NB4 (cell line): ENCODE measurements around the gene HIBCH.
A peak's percentile ranks its signal among the peaks of the same experiment; 100 is the strongest.

ENCODE experiments used
- DNase-seq: peaks from one replicate; pipeline ENCODE4 v3.0.0; 2010; ENCODE audit warnings: low read depth
- H3K4me3 ChIP-seq: one replicate; pipeline ENCODE4 v1.5.1; 2011; ENCODE audit warnings: mild to moderate bottlenecking, low read depth, low read length, moderate library complexity
- CTCF ChIP-seq: IDR thresholded peaks from one replicate; pipeline ENCODE4 v1.5.1; 2012; ENCODE audit warnings: low read depth, low read length
- MAX ChIP-seq: IDR thresholded peaks from 2 replicates; pipeline ENCODE4 v1.6.1; 2011; ENCODE audit warnings: low read depth, low read length
- MYC ChIP-seq: IDR thresholded peaks from 2 replicates; pipeline ENCODE4 v1.6.1; 2011; ENCODE audit warnings: low read depth, low read length
- POLR2A ChIP-seq: IDR thresholded peaks from 2 replicates; pipeline ENCODE4 v1.6.1; 2011; ENCODE audit warnings: mild to moderate bottlenecking; ENCODE audit not compliant: insufficient read length; ENCODE audit errors: extremely low read depth

HIBCH gene

GRCh38 chr2:190186238-190186637 is 133.4 kb downstream of the HIBCH start:
- no peak for TF ChIP-seq MYC
- TF ChIP-seq POLR2A: no peak
- no peak for TF ChIP-seq CTCF
- TF ChIP-seq MAX: no peak
- no peak overlapping the region for H3K4me3 ChIP-seq
- DNase-seq: no peak

GRCh38 chr2:190185380-190185779 is 134.2 kb downstream of the HIBCH start:
- TF ChIP-seq CTCF: no peak
- TF ChIP-seq POLR2A: no peak
- TF ChIP-seq MYC: no peak
- TF ChIP-seq MAX: no peak
- no peak for DNase-seq
- no peak overlapping the region for H3K4me3 ChIP-seq

- TF ChIP-seq CTCF (no peak), MAX (no peak), POLR2A (no peak), MYC (no peak)
- no peak overlapping the region for H3K4me3 ChIP-seq
- no peak for DNase-seq
Observed at GRCh38 chr2:190184460-190184859, 135.2 kb downstream of the HIBCH start.

- TF ChIP-seq MYC (no peak), CTCF (no peak)
- no peak overlapping the region for H3K4me3 ChIP-seq
- no peak for DNase-seq
Observed at GRCh38 chr2:190183539-190183938, 136.1 kb downstream of the HIBCH start.

- TF ChIP-seq CTCF (no peak), POLR2A (no peak), MAX (no peak)
- H3K4me3 ChIP-seq: no peak overlapping the region
- peak; percentile 8 for DNase-seq
Observed at GRCh38 chr2:190182071-190182524, 137.5 kb downstream of the HIBCH start.

GRCh38 chr2:190181123-190181669 is 138.4 kb downstream of the HIBCH start:
- no peak for TF ChIP-seq MYC
- no peak for TF ChIP-seq CTCF
- TF ChIP-seq MAX: no peak
- no peak for TF ChIP-seq POLR2A
- no peak for DNase-seq
- peak overlapping the region; percentile 37 for H3K4me3 ChIP-seq
